ENCODE results near the gene HP1BP3.

DNA sequence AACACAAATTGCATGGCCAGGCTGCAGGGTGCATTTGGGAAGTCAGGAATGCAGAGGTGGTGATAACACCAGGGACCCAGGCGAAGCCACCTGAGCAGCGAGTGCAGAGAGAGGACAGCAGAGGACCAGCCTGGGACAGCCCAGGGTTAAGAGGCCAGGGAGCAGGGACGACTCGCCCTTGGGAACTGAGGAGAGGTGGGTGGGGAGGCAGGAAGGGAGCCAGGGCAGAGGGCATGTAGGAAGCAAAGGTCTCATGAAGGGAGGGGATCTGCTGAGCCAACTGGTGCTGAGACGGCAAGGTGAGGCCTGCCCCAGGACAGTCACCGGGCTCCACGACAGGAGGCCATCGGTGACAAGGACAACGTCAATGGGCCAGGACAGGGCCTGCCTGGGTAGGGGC is 85.7 kb downstream of the HP1BP3 start:
- TF ChIP-seq, protein P1, sequence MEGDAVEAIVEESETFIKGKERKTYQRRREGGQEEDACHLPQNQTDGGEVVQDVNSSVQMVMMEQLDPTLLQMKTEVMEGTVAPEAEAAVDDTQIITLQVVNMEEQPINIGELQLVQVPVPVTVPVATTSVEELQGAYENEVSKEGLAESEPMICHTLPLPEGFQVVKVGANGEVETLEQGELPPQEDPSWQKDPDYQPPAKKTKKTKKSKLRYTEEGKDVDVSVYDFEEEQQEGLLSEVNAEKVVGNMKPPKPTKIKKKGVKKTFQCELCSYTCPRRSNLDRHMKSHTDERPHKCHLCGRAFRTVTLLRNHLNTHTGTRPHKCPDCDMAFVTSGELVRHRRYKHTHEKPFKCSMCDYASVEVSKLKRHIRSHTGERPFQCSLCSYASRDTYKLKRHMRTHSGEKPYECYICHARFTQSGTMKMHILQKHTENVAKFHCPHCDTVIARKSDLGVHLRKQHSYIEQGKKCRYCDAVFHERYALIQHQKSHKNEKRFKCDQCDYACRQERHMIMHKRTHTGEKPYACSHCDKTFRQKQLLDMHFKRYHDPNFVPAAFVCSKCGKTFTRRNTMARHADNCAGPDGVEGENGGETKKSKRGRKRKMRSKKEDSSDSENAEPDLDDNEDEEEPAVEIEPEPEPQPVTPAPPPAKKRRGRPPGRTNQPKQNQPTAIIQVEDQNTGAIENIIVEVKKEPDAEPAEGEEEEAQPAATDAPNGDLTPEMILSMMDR (IDR thresholded peaks at IDR 0.05; ENCODE audit: poor library complexity), result no peak
- TF ChIP-seq EZH2 (IDR thresholded peaks at IDR 0.05; ENCODE audit: borderline replicate concordance), result no peak
- no peak for TF ChIP-seq EZH2phosphoT487 (IDR thresholded peaks at IDR 0.05; ENCODE audit: low read depth, severe bottlenecking, unreplicated experiment)

Measured in hepatocyte (in vitro differentiated cells).